ENCODE measurements around the gene TTC28. TPM values are rescaled to one million over a fixed set of nuclear protein-coding genes. Genes with fewer than 3 reads are reported as not detected.
A peak's percentile ranks its signal among the peaks of the same experiment; 100 is the strongest.
"Not testable (repeated sequence)": the region's sequence is repeated elsewhere in the genome, so short reads cannot be mapped to it uniquely, and the experiment has no call there.

Gene TTC28
- total RNA-seq, 1 experiment from 2014 or later: 14.8 TPM

DNA sequence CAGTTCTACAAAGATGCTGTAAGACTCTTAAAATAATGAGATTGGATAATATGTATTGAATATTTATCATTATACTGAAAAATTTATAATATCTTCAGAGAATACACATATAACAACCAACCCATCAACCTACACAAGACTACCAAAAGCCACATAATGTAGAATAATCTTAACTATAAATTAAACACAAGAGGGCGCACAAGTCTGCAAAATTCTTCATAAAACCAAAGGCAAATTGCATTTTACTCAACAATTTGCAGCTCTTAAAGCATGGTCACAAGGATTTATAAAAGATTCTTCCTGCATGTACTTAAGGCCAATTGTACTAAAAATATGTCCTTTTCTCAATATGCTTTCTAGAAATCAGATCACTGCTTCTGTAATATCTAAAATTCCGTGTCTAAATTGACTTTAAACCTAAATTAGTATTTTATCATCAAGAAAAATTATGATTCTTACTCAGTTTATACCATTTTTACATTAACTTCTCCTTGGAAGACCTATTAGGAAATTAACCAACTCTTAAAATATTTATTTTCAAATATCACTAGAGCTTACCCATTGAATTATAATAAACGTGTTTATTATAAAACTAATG, 79.0 kb downstream of the TTC28 start:
- DNase-seq: peak; percentile 10
- no peak overlapping the region for H3K4me3 ChIP-seq (ENCODE audit: insufficient read depth, low read depth, low read length)
- no peaks in the 10 kb centered on the region for H3K36me3 ChIP-seq (replicated peaks; ENCODE audit: control insufficient read depth, insufficient read depth, low read length)

DNA sequence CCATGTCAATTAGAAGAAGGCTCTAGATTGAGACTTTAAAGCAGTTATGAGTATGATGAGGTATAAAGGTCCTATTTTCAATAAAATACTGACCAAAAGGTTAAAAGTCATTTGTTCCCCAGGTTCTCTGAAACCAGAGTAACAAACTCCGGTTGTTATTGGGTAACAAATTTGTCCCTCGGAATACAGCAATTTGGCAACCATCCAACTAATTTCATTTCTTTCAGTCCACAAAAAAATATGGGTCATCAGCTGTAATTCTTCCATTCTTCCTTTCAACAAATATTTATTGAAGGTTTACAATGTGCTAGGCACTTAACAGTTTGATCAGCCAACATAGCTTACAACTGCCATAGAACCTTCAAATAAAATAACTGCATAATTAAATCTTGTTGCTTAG, 79.9 kb downstream of the TTC28 start:
- no peaks in the 10 kb centered on the region for H3K27me3 ChIP-seq (ENCODE audit: control insufficient read depth, insufficient read depth, low read length)
- no peak overlapping the region for H3K4me3 ChIP-seq (ENCODE audit: insufficient read depth, low read depth, low read length)
- DNase-seq: no peak
- H3K36me3 ChIP-seq (replicated peaks; ENCODE audit: control insufficient read depth, insufficient read depth, low read length): no peaks in the 10 kb centered on the region

More for the DNA sequence above, 79.0 kb downstream of the TTC28 start:
- H3K27me3 ChIP-seq (ENCODE audit: control insufficient read depth, insufficient read depth, low read length): no peaks in the 10 kb centered on the region

DNA sequence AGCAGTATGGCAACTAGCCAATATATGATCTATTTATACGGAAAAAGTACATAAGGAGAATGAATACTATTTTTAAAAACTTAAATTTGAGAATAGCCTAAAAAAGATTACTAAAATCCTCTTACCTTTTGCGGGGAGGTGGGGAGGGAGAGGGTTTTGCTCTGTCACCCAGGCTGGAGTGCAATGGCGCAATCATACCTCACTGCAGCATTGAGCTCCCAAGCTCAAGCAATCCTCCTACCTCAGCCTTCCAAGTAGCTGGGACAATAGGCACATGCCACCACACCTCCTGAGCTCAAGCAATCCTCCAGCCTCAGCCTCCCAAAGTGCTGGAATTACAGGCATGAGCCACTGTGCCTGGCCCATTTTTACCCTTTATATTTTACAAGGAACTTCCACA, 82.0 kb downstream of the TTC28 start:
- Histone ChIP-seq H3K27me3 (ENCODE audit: control insufficient read depth, insufficient read depth, low read length) (no peaks in the 10 kb centered on the region), H3K4me3 (ENCODE audit: insufficient read depth, low read depth, low read length) (no peak overlapping the region), H3K36me3 (replicated peaks; ENCODE audit: control insufficient read depth, insufficient read depth, low read length) (no peaks in the 10 kb centered on the region)
- DNase-seq: no peak

DNA sequence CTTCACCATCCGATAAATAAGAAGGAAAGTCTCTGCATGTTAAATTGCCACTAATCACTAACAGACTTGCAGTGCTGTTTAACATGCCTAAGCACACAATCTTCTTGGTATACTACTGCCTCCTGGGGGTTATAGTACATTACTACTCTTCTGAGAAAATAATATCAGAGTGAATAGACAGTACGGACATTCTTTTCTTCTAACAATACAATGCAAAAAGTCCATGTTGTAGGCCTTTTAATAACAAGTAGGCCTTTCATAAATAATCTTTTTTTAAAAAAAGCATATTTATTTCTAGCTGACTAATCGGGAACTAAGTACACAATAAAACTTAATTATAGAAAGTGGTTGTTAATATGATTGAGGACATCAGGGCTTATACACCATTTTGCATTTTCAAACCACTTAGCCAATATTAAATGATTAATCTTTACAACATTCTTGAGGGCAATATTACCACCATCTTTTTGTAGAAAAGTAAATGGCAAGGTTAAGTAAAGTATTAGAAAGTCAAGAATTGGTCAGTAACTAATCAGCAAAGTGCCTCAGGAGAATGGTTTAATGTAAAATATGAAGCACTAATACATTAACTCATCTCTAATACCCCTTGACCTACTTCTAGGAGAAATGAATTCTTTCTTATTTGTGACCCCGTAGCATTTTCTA, 84.7 kb downstream of the TTC28 start:
- peak; percentile 46 for DNase-seq
- Histone ChIP-seq H3K36me3 (replicated peaks; ENCODE audit: control insufficient read depth, insufficient read depth, low read length) (no peaks in the 10 kb centered on the region), H3K27me3 (ENCODE audit: control insufficient read depth, insufficient read depth, low read length) (no peaks in the 10 kb centered on the region), H3K4me3 (ENCODE audit: insufficient read depth, low read depth, low read length) (no peak overlapping the region)

DNA sequence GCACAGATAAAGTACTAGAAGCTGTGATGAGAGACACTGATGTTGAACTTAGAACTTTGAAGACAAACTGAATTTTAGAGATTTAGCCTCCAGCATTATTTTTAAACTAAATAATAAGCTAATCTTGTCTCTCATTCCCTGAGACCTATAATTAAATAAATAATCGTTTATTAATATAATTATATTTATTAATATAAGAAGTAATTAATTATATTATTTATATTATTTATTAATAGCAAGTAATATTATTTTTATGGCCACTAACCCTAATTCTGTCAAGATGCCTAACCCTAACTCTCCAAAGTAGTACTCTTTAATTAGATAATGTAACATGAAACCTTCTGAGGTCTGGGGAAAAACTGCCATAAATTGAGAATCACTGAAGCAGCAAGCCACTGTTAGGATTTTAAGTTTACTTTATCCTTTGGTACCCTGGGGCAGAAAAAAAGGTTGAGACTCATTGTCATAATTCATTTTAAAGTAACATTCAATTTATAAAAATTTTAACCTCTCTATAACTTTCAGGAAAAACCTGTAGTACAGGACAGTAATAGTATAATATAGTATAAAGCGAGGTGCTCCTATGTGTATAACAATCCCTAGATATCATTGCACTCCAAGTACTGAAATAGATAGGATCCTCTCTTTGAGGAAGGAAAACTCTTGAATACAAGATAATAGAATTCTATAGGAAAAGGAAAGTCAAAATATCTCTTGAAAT, 85.4 kb downstream of the TTC28 start:
- Histone ChIP-seq H3K4me3 (ENCODE audit: insufficient read depth, low read depth, low read length) (no peak overlapping the region), H3K27me3 (ENCODE audit: control insufficient read depth, insufficient read depth, low read length) (no peaks in the 10 kb centered on the region), H3K36me3 (replicated peaks; ENCODE audit: control insufficient read depth, insufficient read depth, low read length) (no peaks in the 10 kb centered on the region)
- DNase-seq: no peak

DNA sequence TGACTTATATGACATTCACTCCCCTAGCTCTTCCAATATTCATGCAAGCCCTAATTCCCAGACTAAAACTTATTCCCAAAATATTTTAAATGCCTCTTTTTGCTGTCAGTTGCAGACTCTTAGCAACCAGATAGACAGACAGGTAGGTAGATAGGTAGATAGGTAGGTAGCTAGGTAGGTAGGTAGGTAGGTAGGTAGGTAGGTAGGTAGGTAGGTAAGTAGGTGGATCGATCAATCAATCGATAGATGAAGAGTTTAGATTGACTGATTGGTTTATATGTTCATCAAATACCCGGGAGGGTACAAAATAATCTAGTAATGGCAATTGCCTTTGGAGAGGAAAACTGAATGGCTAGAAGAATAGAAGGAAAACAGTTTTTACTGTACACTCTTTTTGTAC, 86.3 kb downstream of the TTC28 start:
- DNase-seq: no peak
- Histone ChIP-seq H3K36me3 (replicated peaks; ENCODE audit: control insufficient read depth, insufficient read depth, low read length) (no peaks in the 10 kb centered on the region), H3K27me3 (ENCODE audit: control insufficient read depth, insufficient read depth, low read length) (no peaks in the 10 kb centered on the region), H3K4me3 (ENCODE audit: insufficient read depth, low read depth, low read length) (no peak overlapping the region)

DNA sequence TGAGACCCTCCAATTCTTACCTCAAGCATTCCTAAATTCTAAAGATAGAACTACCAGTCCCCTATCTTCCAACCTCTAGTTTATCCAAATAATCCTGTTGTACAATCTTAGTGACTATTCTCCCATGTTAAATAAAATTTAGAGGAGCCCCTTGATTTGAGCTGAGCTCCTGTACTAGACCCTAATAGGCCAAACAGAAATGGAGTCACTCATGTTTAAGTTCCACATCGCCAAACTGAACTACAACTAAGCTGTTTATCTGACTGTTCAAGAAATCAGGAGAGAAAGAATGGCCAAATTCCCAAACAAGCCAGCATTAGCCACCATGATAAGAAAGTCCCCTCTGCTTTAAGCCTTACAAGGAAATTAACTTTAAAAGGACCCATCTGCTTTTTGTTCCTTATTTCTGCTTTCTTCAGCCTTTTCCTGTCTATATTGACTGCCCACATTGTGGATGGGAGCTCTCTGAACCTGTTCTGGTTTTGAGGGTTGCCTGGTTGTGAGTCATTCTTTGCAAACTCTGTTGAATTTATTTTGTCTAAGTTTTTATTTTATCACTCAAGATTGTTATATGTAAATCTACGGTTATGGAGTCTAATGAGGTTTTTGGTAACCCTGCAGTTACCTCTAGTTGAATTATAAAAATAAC, 90.4 kb downstream of the TTC28 start:
- DNase-seq: no peak
- no peaks in the 10 kb centered on the region for H3K27me3 ChIP-seq (ENCODE audit: control insufficient read depth, insufficient read depth, low read length)

DNA sequence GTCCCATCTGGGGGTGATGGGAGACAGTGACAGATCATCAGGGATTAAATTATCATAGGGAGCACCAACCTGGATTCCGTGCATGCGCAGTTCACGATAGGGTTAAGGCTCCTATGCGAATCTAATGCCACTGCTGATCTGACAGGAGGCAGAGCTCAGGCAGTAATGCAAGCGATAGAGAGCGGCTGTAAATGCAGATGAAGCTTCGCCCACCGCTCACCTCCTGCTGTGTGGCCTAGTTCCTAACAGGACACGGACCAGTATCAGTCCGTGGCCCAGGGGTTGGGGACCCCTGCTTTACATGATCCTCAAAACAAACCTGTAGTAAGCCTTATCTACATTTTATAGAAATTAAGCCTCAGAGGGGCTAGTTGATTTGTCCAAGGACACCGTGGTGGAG, 94.3 kb downstream of the TTC28 start:
- H3K4me3 ChIP-seq (ENCODE audit: insufficient read depth, low read depth, low read length): no peak overlapping the region
- DNase-seq: no peak
- no peaks in the 10 kb centered on the region for H3K36me3 ChIP-seq (replicated peaks; ENCODE audit: control insufficient read depth, insufficient read depth, low read length)
- H3K27me3 ChIP-seq (ENCODE audit: control insufficient read depth, insufficient read depth, low read length): no peaks in the 10 kb centered on the region

More for the DNA sequence above, 90.4 kb downstream of the TTC28 start:
- Histone ChIP-seq H3K36me3 (replicated peaks; ENCODE audit: control insufficient read depth, insufficient read depth, low read length) (no peaks in the 10 kb centered on the region), H3K4me3 (ENCODE audit: insufficient read depth, low read depth, low read length) (no peak overlapping the region)

DNA sequence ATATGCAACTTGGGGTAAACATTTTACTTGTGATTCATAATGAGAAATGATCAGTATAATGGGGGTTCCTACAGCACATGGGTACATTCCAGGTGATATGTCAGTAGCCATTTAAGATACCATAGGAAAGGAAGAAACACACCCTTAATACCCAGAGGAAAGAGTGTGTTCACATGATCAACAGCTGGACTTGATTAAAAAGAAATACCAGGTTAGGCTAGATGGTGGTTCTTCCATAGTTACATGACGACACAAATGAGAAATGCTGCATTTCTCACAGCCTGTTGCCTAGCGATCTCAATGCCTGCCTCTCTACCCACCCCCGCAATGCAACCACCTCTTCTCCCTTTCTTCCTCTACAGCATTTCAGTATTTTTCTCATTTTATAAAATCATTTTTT, 96.8 kb downstream of the TTC28 start:
- H3K27me3 ChIP-seq (ENCODE audit: control insufficient read depth, insufficient read depth, low read length): no peaks in the 10 kb centered on the region
- no peak overlapping the region for H3K4me3 ChIP-seq (ENCODE audit: insufficient read depth, low read depth, low read length)
- DNase-seq: peak; percentile 17

DNA sequence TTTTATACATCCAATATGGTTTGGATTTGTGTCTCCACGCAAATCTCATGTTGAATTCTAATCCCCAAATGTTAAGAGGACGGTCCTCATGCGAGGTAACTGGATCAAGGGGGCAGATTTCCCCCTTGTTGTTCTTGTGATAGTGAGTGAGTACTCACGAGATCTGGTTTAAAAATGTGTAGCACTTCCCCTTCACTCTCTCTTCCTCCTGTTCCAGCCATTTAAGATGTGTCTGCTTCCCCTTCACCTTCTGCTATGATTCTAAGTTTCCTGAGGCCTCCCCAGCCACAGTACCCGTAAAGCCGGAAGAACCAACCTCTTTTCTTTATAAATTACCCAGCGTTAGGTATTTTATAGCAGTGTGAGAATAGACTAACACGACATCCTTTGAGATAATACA, 98.6 kb downstream of the TTC28 start:
- Histone ChIP-seq H3K4me3 (ENCODE audit: insufficient read depth, low read depth, low read length) (no peak overlapping the region), H3K36me3 (replicated peaks; ENCODE audit: control insufficient read depth, insufficient read depth, low read length) (no peaks in the 10 kb centered on the region), H3K27me3 (ENCODE audit: control insufficient read depth, insufficient read depth, low read length) (no peaks in the 10 kb centered on the region)
- DNase-seq: no peak

More for the DNA sequence above, 96.8 kb downstream of the TTC28 start:
- H3K36me3 ChIP-seq (replicated peaks; ENCODE audit: control insufficient read depth, insufficient read depth, low read length): no peaks in the 10 kb centered on the region

DNA sequence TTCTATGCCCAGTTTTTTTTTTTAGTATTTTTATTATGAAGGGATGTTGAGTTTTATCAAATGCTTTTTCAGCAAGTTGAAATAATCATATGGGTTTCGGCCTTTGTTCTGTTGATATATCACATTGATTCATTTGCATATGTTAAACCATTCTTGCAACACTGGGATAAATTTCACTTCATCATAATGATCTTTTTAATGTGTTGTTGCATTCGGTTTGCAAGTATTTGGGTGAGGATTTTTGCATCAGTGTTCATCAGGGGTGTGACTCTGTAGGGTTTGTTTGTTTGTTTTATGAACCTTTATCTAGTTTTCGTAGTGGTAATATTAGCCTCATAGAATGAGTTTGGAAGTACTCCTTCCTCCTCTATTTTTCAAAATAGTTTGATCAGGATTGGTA, 103.5 kb downstream of the TTC28 start:
- Histone ChIP-seq H3K4me3 (ENCODE audit: insufficient read depth, low read depth, low read length) (no peak overlapping the region), H3K27me3 (ENCODE audit: control insufficient read depth, insufficient read depth, low read length) (no peaks in the 10 kb centered on the region), H3K36me3 (replicated peaks; ENCODE audit: control insufficient read depth, insufficient read depth, low read length) (no peaks in the 10 kb centered on the region)
- no peak for DNase-seq

DNA sequence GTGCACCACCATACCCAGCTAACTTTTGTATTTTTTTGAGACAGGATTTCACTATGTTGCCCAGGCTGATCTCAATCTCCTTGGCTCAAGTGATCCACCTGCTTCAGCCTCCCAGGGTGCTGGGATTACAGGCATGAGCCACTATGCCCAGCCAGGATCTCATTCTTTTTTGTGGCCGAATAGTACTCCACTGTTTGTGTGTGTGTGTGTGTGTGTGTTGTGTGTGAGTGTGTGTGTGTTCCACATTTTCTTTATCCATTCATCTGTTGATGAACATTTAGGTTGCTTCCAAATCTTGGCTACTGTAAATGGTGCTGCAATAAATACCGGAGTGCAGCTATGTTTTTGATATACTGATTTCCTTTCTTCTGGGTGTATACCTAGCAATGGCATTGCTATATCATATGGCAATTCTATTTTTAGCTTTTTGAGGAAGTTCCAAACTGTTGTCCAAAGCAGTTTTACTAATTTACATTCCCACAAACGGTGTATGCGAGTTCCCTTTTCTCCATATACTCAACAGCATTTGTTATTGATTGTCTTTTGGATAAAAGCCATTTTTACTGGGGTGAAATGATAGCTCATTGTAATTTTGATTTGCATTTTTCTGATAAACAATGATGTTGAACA, 105.4 kb downstream of the TTC28 start:
- Histone ChIP-seq H3K4me3 (ENCODE audit: insufficient read depth, low read depth, low read length) (no peak overlapping the region), H3K27me3 (ENCODE audit: control insufficient read depth, insufficient read depth, low read length) (no peaks in the 10 kb centered on the region), H3K36me3 (replicated peaks; ENCODE audit: control insufficient read depth, insufficient read depth, low read length) (no peaks in the 10 kb centered on the region)
- no peak for DNase-seq

DNA sequence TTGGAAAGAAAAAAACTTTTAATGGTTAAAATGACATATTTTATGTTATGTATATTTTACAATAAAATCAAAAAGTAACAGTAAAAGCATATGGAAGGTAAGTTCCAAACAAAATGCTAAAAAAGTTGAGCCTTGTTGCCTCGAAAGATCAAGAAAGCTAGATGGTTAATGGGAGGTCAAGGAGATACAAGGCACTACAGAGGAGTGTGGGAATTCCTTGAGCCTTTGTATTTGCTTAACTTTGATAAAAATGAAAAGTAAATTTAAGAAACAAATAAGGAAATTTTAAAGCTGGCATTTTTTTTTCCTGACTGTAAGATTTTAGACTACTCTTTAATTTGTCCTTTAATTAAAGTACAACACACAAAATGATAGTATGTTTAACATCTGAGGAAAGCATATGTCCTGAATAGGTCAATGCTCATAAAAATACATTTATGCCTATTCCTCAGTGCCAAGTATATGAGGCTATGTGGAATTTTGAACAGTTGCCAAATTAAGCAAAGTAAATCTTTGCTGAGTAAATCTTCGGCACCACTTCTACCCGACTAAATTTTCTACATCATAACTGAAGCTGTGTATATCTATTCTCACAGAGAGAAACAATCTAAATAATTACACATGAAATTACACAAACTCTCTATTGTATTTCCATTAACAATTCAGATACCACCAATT, 108.8 kb downstream of the TTC28 start:
- no peaks in the 10 kb centered on the region for H3K36me3 ChIP-seq (replicated peaks; ENCODE audit: control insufficient read depth, insufficient read depth, low read length)
- H3K27me3 ChIP-seq (ENCODE audit: control insufficient read depth, insufficient read depth, low read length): no peaks in the 10 kb centered on the region
- DNase-seq: no peak
- H3K4me3 ChIP-seq (ENCODE audit: insufficient read depth, low read depth, low read length): no peak overlapping the region

DNA sequence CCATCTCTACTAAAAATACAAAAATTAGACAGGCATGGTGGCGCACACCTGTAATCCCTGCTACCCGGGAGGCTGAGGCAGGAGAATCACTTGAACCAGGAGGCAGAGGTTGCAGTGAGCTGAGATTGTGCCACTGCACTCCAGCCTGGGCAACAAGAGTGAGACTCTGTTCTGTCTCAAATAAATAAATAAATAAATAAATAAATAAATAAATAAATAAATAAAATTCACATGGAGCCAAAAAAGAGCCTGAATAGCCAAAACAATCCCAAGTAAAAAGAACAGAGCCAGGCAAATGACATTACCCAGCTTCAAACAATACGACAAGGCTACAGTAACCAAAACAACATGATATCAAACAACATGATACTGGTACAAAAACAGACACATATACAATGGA, 110.7 kb downstream of the TTC28 start:
- not testable (repeated sequence) for H3K27me3 ChIP-seq (ENCODE audit: control insufficient read depth, insufficient read depth, low read length); H3K36me3 ChIP-seq (replicated peaks; ENCODE audit: control insufficient read depth, insufficient read depth, low read length); DNase-seq; H3K4me3 ChIP-seq (ENCODE audit: insufficient read depth, low read depth, low read length)

Measured in H7 (cell line).